ENCODE data around the gene TBL3. TPM values are rescaled to one million over a fixed set of nuclear protein-coding genes. Genes with fewer than 3 reads are reported as not detected.
"Not testable (repeated sequence)": the region's sequence is repeated elsewhere in the genome, so short reads cannot be mapped to it uniquely, and the experiment has no call there.

Gene TBL3
- total RNA-seq, 2 donors from 2014 or later, result 39.3 to 78.3 TPM

- H3K27ac Mint-ChIP-seq, result peak overlapping the region; percentile 81 to 86
- no peaks in the 10 kb centered on the region for H3K9me3 Mint-ChIP-seq
- ATAC-seq, result peak in 1 of 2 donors; percentile 6
- H3K4me3 Mint-ChIP-seq, result peak overlapping the region; percentile 95
- no peaks in the 10 kb centered on the region for H3K27me3 Mint-ChIP-seq
- DNase-seq (ENCODE audit: low spot score), result no peak
- H3K36me3 Mint-ChIP-seq, result no peaks in the 10 kb centered on the region
- peaks cover 30 to 37% of the 10 kb centered on the region in 2 donors for H3K4me1 Mint-ChIP-seq (ENCODE audit: low read depth in 2 of 2)
These were observed 36.8 kb downstream of the TBL3 start for GRCh38 chr16:2008631-2009163.

GRCh38 chr16:2009164-2009711 is 37.4 kb downstream of the TBL3 start:
- peak; percentile 47 to 53 for ATAC-seq

DNA sequence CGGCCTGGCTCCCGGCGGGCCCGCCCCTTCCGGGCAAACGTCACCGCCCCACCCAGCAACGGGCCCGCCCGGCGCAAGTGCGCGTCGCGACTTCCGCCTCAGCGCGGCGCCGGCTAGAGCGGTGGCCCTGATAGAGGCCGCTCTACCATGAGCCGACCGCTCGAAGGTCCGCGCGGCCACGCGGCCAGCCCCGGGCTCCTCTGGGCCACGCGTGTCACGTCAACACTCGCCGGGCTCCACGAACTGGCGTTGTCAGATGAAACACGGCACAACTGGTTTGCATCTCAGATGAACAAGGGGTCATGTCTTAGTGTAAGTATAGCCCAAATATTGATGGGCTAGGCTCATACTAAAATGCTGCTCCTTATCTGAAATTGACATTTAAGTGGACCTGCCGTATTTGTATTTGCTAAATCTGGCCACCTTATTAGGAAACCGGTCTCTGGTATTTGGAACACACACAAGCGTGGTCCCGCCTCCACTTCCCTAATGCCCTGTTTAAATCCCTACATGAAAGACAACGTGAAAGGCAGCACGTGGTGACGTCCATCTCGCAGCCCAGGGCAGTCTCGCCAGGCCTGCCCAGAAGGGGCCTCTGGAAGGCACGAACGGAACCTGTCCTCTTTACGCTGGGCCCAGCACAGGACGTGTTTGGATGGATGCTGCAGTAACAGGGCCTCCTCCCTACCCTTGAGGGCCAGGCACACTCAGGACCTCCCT is 38.1 kb downstream of the TBL3 start, which contains the start of gene ZNF598:
Gene ZNF598 (minus strand): TSS at position 31 of the 720 bp plus-strand sequence.
- DNase-seq (ENCODE audit: low spot score) (peak; percentile 89), ATAC-seq (peak; percentile 97 to 99)
- no peaks in the 10 kb centered on the region for H3K27me3 Mint-ChIP-seq
- H3K9me3 Mint-ChIP-seq, result no peaks in the 10 kb centered on the region
- peak within 1 kb of the TSS; percentile 96 for H3K27ac Mint-ChIP-seq
- H3K4me3 Mint-ChIP-seq, result peak within 1 kb of the TSS; percentile 97
- no peaks in the 10 kb centered on the region for H3K36me3 Mint-ChIP-seq
- peaks cover 28 to 37% of the 10 kb centered on the region in 2 donors for H3K4me1 Mint-ChIP-seq (ENCODE audit: low read depth in 2 of 2)

More at GRCh38 chr16:2009164-2009711, 37.4 kb downstream of the TBL3 start:
- no peaks in the 10 kb centered on the region for H3K9me3 Mint-ChIP-seq
- peak overlapping the region; percentile 95 for H3K4me3 Mint-ChIP-seq
- DNase-seq (ENCODE audit: low spot score), result no peak
- H3K27me3 Mint-ChIP-seq, result no peaks in the 10 kb centered on the region
- peak overlapping the region; percentile 81 to 86 for H3K27ac Mint-ChIP-seq
- H3K4me1 Mint-ChIP-seq (ENCODE audit: low read depth in 2 of 2), result peaks cover 30 to 37% of the 10 kb centered on the region in 2 donors
- H3K36me3 Mint-ChIP-seq, result no peaks in the 10 kb centered on the region

DNA sequence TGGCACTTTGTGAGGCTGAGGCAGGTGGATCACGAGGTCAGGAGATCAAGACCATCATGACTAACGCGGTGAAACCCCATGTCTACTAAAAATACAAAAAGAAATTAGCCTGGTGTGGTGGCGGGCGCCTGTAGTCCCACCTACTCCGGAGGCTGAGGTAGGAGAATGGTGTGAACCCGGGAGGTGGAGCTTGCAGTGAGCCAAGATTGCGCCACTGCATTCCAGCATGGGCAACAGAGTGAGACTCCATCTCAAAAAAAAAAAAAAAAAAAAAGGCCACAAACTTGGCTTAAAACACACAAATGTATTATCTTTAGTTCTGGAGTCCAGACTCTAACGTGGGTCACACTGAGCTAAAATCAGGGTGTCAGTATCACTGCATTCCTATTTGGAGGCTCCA is 39.9 kb downstream of the TBL3 start:
- H3K4me1 Mint-ChIP-seq (ENCODE audit: low read depth in 2 of 2), result peaks cover 20 to 27% of the 10 kb centered on the region in 2 donors
- not testable (repeated sequence) for H3K27ac Mint-ChIP-seq; H3K27me3 Mint-ChIP-seq; H3K9me3 Mint-ChIP-seq; H3K4me3 Mint-ChIP-seq; ATAC-seq; DNase-seq (ENCODE audit: low spot score); H3K36me3 Mint-ChIP-seq

- DNase-seq (ENCODE audit: low spot score) (no peak), ATAC-seq (no peak)
- Mint-ChIP-seq H3K27me3 (peaks cover 0 to 2% of the 10 kb centered on the region in 2 donors), H3K4me1 (ENCODE audit: low read depth in 2 of 2) (peaks cover 7 to 13% of the 10 kb centered on the region in 2 donors), H3K36me3 (no peaks in the 10 kb centered on the region), H3K9me3 (no peaks in the 10 kb centered on the region), H3K27ac (no peak overlapping the region), H3K4me3 (no peak overlapping the region)
These were observed 41.7 kb downstream of the TBL3 start for GRCh38 chr16:2013527-2013926.

GRCh38 chr16:2015117-2015946 is 43.5 kb downstream of the TBL3 start:
- no peak overlapping the region for H3K4me3 Mint-ChIP-seq
- H3K9me3 Mint-ChIP-seq, result no peaks in the 10 kb centered on the region
- DNase-seq (ENCODE audit: low spot score) (no peak), ATAC-seq (no peak)
- H3K27ac Mint-ChIP-seq, result no peak overlapping the region
- no peaks in the 10 kb centered on the region for H3K36me3 Mint-ChIP-seq
- peaks cover 0 to 5% of the 10 kb centered on the region in 2 donors for H3K27me3 Mint-ChIP-seq
- H3K4me1 Mint-ChIP-seq (ENCODE audit: low read depth in 2 of 2), result peaks cover 1 to 3% of the 10 kb centered on the region in 2 donors

DNA sequence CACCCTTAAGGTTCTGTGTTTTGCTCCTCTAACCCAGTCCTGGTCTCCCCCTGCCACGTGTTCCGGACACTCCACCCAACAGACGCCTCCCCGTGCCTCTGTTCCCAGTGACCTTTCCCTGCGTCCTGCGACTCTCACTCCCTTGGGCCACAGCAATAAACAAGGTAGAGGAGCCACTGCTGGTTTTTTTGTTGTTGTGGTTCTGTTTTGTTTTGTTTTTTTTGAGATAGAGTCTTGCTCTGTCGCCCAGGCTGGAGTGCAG is 44.0 kb downstream of the TBL3 start:
- Mint-ChIP-seq H3K36me3 (no peaks in the 10 kb centered on the region), H3K4me3 (no peak overlapping the region), H3K27ac (no peak overlapping the region), H3K9me3 (no peaks in the 10 kb centered on the region), H3K4me1 (ENCODE audit: low read depth in 2 of 2) (no peaks in the 10 kb centered on the region), H3K27me3 (peaks cover 0 to 5% of the 10 kb centered on the region in 2 donors)
- DNase-seq (ENCODE audit: low spot score) (no peak), ATAC-seq (no peak)

GRCh38 chr16:2016407-2016922 is 44.6 kb downstream of the TBL3 start:
- H3K4me1 Mint-ChIP-seq (ENCODE audit: low read depth in 2 of 2), result no peaks in the 10 kb centered on the region
- H3K36me3 Mint-ChIP-seq, result no peaks in the 10 kb centered on the region
- H3K4me3 Mint-ChIP-seq, result no peak overlapping the region
- no peak overlapping the region for H3K27ac Mint-ChIP-seq
- H3K27me3 Mint-ChIP-seq, result peaks cover 0 to 5% of the 10 kb centered on the region in 2 donors
- peak in 1 of 2 donors; percentile 46 for ATAC-seq
- no peak for DNase-seq (ENCODE audit: low spot score)
- no peaks in the 10 kb centered on the region for H3K9me3 Mint-ChIP-seq

DNA sequence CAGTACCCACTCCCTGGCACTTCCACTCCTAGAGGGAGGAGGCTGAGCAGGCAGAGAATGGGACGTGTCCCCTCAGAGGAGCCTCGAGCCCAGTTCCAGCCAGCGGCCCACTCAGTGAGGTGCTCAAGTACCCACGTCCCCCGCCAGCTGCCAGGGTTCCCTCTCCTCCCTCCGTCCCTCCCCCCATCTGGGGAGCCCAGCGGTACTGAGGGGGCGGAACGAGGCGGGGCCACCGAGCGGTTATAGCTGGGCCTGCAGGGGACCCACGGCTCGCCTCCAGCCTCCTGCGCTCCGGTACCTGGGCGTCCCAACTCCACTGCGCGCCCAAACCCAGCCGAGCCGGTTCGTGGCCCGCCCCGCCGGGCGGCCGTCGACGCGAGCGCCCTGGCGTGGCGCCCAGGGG is 47.7 kb downstream of the TBL3 start, which contains the start of gene NPW:
Gene NPW (plus strand): TSS at position 268 of the 403 bp plus-strand sequence.
- peaks cover 5 to 12% of the 10 kb centered on the region in 2 donors for H3K4me1 Mint-ChIP-seq (ENCODE audit: low read depth in 2 of 2)
- H3K27ac Mint-ChIP-seq, result no peak within 1 kb of the TSS
- H3K36me3 Mint-ChIP-seq, result no peaks in the 10 kb centered on the region
- no peaks in the 10 kb centered on the region for H3K9me3 Mint-ChIP-seq
- H3K4me3 Mint-ChIP-seq, result no peak within 1 kb of the TSS
- H3K27me3 Mint-ChIP-seq, result peaks cover 0 to 8% of the 10 kb centered on the region in 2 donors
- ATAC-seq (no peak), DNase-seq (ENCODE audit: low spot score) (no peak)

GRCh38 chr16:2019921-2020831 is 48.3 kb downstream of the TBL3 start:
- DNase-seq (ENCODE audit: low spot score) (no peak), ATAC-seq (no peak)
- Mint-ChIP-seq H3K4me1 (ENCODE audit: low read depth in 2 of 2) (peaks cover 5 to 12% of the 10 kb centered on the region in 2 donors), H3K36me3 (no peaks in the 10 kb centered on the region), H3K9me3 (no peaks in the 10 kb centered on the region), H3K4me3 (no peak overlapping the region), H3K27ac (no peak overlapping the region), H3K27me3 (peaks cover 0 to 8% of the 10 kb centered on the region in 2 donors)

DNA sequence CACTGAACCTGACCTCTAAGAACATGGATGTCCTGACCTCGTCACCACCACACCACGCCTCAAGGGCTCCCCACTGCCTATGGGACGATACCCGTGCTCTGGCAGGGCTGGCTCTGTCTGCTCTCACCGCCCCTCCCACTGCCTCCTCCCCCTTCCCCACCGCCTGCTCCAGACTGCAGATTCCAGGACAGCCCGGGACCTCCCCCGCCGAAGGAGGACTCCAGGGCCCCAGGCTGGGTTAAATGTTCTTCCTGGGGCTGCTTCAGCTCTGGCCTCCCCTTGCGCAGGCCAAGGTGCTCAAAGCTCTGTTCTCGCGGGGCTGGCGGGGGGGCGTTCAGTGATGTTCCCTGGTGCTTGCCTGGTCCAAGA is 50.9 kb downstream of the TBL3 start:
- Mint-ChIP-seq H3K4me3 (peak overlapping the region; percentile 51), H3K36me3 (no peaks in the 10 kb centered on the region), H3K27me3 (peaks cover 0 to 8% of the 10 kb centered on the region in 2 donors), H3K27ac (no peak overlapping the region), H3K9me3 (no peaks in the 10 kb centered on the region), H3K4me1 (ENCODE audit: low read depth in 2 of 2) (peaks cover 5 to 14% of the 10 kb centered on the region in 2 donors)
- ATAC-seq (peak; percentile 2 to 53), DNase-seq (ENCODE audit: low spot score) (no peak)

- peak; percentile 90 to 94 for ATAC-seq
- H3K27ac Mint-ChIP-seq, result no peak overlapping the region
- H3K4me1 Mint-ChIP-seq (ENCODE audit: low read depth in 2 of 2), result peaks cover 5 to 14% of the 10 kb centered on the region in 2 donors
These were observed 51.5 kb downstream of the TBL3 start for GRCh38 chr16:2023092-2024031.

More at GRCh38 chr16:2023092-2024031, 51.5 kb downstream of the TBL3 start:
- Mint-ChIP-seq H3K4me3 (peak overlapping the region; percentile 51), H3K27me3 (peaks cover 0 to 6% of the 10 kb centered on the region in 2 donors), H3K36me3 (no peaks in the 10 kb centered on the region), H3K9me3 (no peaks in the 10 kb centered on the region)
- peak; percentile 94 for DNase-seq (ENCODE audit: low spot score)
